ENCODE measurements around the gene ZBTB48. TPM values are rescaled to one million over a fixed set of nuclear protein-coding genes. Genes with fewer than 3 reads are reported as not detected.
"Not testable (repeated sequence)": the region's sequence is repeated elsewhere in the genome, so short reads cannot be mapped to it uniquely, and the experiment has no call there.

Gene ZBTB48
- polyA plus RNA-seq, 1 donor: 38.2 TPM

DNA sequence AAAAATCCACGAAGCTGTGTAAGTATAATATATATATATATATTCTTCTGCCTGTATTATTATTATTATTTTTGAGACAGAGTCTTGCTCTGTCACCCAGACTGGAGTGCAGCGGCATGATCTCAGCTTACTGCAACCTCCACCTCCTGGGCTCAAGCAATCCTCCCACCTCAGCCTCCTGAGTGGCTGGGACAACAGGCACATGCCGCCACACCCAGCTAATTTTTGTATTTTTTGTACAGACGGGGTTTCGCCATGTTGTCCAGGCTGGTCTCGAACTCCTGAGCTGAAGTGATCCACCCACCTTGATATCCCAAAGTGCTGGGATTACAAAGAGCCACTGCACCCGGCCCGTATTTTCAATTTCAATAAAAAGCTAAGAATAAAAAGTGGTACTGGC lies 20.2 kb downstream of the ZBTB48 start:
- H3K9me3 ChIP-seq (ENCODE audit: control insufficient read depth, low read depth, low read length); H3K27ac ChIP-seq (ENCODE audit: low read length); DNase-seq; H3K27me3 ChIP-seq (ENCODE audit: control insufficient read depth, insufficient read depth, low read length): not testable (repeated sequence)
- H3K4me3 ChIP-seq (ENCODE audit: low read length): peak overlapping the region; percentile 87
- 87% methylated on average over 3 of the region's 8 CpGs for WGBS (ENCODE audit: insufficient coverage, low lambda C conversion rate)
- peaks cover 25% of the 10 kb centered on the region for H3K4me1 ChIP-seq (ENCODE audit: control insufficient read depth, insufficient read depth, low read length)
- H3K36me3 ChIP-seq (ENCODE audit: control insufficient read depth, insufficient read depth, low read length): peaks cover 39% of the 10 kb centered on the region

DNA sequence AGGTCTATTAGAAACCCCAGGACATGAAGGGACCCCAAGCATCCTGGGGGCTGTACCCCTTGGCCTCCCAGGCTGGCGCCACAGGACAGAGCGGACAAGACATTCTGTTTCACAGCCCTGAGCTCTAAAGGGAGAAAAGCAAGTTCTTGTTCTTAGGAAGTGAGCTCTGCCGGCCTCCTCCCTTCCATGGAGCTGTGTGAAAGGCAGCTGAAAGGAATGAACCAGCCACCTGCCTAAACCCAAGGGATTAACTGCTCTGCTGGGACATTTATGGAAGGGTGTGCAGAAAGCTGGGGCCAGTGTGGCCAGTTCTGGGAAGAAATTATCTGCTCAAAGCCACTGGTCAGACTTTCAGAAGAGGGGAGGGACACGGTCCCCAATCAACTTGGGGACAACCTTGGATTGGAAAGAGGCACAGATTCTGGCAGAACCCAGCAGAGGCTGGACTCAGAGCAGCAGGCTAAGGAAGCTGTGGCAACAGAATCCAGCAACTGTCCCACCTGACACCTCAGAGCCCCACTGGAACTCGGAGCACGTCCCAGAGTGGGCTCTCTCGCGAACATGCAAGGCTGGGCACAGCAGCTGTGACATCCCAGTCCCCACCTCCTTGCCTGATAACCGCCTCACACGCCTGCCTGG lies 20.7 kb downstream of the ZBTB48 start:
- no peak for DNase-seq
- Histone ChIP-seq H3K9me3 (ENCODE audit: control insufficient read depth, low read depth, low read length) (no peaks in the 10 kb centered on the region), H3K27ac (ENCODE audit: low read length) (peak overlapping the region; percentile 62), H3K4me3 (ENCODE audit: low read length) (peak overlapping the region; percentile 87), H3K36me3 (ENCODE audit: control insufficient read depth, insufficient read depth, low read length) (peaks cover 35% of the 10 kb centered on the region), H3K4me1 (ENCODE audit: control insufficient read depth, insufficient read depth, low read length) (peaks cover 25% of the 10 kb centered on the region), H3K27me3 (ENCODE audit: control insufficient read depth, insufficient read depth, low read length) (no peaks in the 10 kb centered on the region)
- no CpG with 5 or more reads among the region's 10 CpGs for WGBS (ENCODE audit: insufficient coverage, low lambda C conversion rate)

DNA sequence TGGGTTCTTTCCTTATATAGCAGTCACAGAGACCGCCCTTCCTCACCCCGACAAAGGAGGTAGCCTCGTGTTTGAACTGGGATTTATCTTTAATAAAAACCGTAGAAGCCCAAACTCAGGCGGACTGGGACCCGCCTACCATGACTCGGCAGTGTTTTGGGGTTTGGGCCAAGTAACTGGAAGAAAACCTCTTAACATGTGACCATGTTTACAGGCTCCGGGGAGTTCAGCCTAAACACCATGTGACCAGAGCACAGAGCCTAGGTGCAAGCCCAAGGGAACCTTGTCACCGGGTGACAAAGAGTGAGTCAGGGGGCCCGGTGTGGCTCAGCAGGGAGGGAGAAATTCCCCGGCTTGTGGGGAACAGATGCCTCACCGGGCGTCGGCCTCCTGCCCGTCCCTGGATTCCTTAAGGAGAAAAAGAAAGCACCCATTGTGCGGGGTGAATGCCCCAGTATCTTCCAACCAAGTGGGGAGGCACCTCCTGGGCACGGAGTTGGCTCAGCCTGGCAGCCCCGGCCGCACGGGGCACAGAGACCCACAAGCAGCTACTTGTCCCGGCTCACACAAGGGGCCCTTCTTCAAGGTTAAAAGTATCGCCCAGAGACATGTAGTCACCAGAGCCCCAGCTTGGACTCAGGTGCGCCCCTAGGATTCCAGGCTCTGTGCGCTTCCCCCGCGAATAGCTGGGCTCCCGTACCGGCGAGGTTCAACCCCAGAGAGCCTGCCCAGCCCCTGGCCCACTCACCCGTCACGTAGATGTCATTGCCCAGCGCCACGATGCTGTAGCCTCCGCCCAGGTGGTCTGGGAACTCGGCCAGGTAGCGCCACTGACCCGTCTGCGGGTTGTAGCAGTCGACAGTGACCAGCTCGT lies 21.5 kb downstream of the ZBTB48 start:
- Histone ChIP-seq H3K4me1 (ENCODE audit: control insufficient read depth, insufficient read depth, low read length) (peaks cover 25% of the 10 kb centered on the region), H3K27ac (ENCODE audit: low read length) (peak overlapping the region; percentile 62), H3K27me3 (ENCODE audit: control insufficient read depth, insufficient read depth, low read length) (no peaks in the 10 kb centered on the region), H3K36me3 (ENCODE audit: control insufficient read depth, insufficient read depth, low read length) (peaks cover 27% of the 10 kb centered on the region), H3K4me3 (ENCODE audit: low read length) (peak overlapping the region; percentile 87), H3K9me3 (ENCODE audit: control insufficient read depth, low read depth, low read length) (no peaks in the 10 kb centered on the region)
- no CpG with 5 or more reads among the region's 40 CpGs for WGBS (ENCODE audit: insufficient coverage, low lambda C conversion rate)
- peak; percentile 76 to 85 for DNase-seq

DNA sequence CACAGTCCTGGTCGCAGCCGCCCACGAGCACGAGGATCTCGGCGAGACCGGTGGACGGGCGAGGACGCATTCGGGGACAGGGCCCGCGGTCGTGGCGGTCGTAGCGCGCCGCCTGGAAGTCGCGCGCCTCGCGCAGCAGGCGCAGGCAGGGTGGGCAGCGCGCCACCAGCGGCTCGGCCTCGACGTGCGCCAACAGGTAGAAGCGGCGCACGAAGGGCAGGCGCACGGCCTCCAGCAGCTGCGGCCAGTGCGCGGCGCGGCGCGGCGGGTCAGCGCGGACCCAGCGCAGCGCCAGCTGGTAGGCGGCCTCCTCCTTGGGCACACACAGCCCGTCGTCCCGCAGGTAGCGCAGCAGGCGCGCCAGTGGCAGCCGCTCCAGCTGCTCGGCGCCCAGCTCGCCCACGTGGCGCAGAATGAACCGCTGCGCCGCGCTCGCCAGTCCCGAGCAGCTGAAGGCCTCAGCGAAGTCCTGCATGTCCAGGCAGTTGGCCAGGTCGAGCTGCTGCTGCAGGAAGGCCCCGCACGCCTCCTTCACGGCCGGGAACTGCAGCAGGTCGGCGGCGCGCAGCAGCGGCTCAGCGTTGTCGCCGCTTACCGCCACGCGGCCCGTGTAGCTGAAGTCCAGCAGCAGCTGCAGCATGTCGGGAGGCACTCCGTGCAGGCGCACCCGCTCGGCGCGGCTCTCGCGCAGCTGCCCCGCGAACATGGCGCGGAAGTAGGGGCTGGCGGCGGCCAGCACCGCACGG lies 22.3 kb downstream of the ZBTB48 start:
- peaks cover 25% of the 10 kb centered on the region for H3K4me1 ChIP-seq (ENCODE audit: control insufficient read depth, insufficient read depth, low read length)
- WGBS (ENCODE audit: insufficient coverage, low lambda C conversion rate): no CpG with 5 or more reads among the region's 103 CpGs
- peak overlapping the region; percentile 64 for H3K27ac ChIP-seq (ENCODE audit: low read length)
- H3K4me3 ChIP-seq (ENCODE audit: low read length): peak overlapping the region; percentile 87
- peak in 1 of 2 donors; percentile 38 for DNase-seq
- no peaks in the 10 kb centered on the region for H3K9me3 ChIP-seq (ENCODE audit: control insufficient read depth, low read depth, low read length)
- no peaks in the 10 kb centered on the region for H3K27me3 ChIP-seq (ENCODE audit: control insufficient read depth, insufficient read depth, low read length)
- H3K36me3 ChIP-seq (ENCODE audit: control insufficient read depth, insufficient read depth, low read length): peaks cover 19% of the 10 kb centered on the region

DNA sequence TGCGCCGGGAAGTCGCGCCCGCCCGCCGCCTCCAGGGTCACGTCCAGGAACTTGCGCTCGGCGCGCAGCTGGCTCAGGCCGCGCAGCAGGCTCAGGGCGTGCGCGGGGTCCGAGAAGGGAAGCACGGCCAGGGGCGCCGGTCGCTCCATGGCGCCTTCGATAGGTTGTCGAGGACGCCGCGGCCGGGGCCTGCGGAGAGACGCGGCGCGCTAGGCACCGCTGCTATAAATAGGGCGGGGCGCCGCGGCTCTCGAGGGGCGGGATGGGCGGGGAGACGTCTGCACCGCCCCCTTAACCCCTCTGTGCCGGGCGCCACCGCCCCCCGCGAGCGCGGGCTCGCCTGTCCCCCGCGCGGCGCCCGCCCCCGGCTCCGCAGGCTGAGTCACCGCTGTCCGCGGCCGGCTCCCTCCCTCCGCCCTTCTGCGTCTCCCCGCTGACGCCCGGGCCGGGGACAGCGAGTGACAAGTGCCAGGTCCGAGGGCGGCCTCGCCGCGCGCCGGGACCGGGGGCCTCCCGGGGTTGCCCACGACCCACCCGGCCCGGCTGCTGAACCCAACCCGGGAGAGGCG lies 23.0 kb downstream of the ZBTB48 start, which contains the start of gene KLHL21:
KLHL21 (minus strand) TSS at position 201 of the 569 bp plus-strand sequence; CDS start at position 149, 52 bp downstream.
- DNase-seq: peak; percentile 87 to 94
- Histone ChIP-seq H3K4me3 (ENCODE audit: low read length) (peak within 1 kb of the TSS; percentile 87), H3K27me3 (ENCODE audit: control insufficient read depth, insufficient read depth, low read length) (no peaks in the 10 kb centered on the region), H3K27ac (ENCODE audit: low read length) (peak within 1 kb of the TSS; percentile 99), H3K4me1 (ENCODE audit: control insufficient read depth, insufficient read depth, low read length) (peaks cover 25% of the 10 kb centered on the region), H3K9me3 (ENCODE audit: control insufficient read depth, low read depth, low read length) (no peaks in the 10 kb centered on the region), H3K36me3 (ENCODE audit: control insufficient read depth, insufficient read depth, low read length) (peaks cover 12% of the 10 kb centered on the region)
- WGBS (ENCODE audit: insufficient coverage, low lambda C conversion rate): no CpG with 5 or more reads among the region's 84 CpGs

DNA sequence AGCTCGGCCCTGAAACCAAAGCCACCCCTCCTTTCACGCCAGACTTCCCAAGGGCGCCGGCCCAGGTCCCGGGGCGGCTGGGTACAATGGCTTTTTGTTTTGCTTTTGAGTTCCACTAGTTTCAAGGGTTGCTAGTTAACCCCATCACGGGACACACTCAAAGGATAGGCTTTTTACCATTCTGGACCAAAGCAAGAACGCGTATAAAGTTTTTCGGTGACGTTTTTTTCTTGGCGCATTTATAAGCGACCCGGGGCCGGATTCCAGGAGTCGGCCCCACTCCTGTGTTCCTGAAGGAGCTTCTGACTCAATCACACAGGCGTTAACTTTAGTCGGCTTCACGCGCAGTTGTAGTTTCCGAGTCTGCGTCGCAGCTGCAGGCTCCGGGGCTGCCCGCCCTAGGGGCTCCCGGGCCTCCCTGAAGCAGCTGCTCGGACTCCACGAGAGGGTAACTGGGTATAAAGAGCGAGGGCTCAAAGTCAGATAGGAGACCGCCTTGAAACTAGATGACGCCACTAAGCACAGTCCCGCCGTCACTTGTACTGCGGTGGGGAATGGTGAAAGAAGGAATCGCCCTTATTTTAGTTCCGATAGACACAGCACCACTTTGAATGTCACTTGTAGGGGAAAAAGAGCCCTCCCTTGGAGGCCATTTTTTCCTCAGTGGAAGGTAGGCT lies 23.6 kb downstream of the ZBTB48 start:
- H3K27me3 ChIP-seq (ENCODE audit: control insufficient read depth, insufficient read depth, low read length): no peaks in the 10 kb centered on the region
- H3K4me1 ChIP-seq (ENCODE audit: control insufficient read depth, insufficient read depth, low read length): peaks cover 25% of the 10 kb centered on the region
- H3K36me3 ChIP-seq (ENCODE audit: control insufficient read depth, insufficient read depth, low read length): peaks cover 9% of the 10 kb centered on the region
- peak overlapping the region; percentile 55 for H3K4me3 ChIP-seq (ENCODE audit: low read length)
- peak overlapping the region; percentile 99 for H3K27ac ChIP-seq (ENCODE audit: low read length)
- DNase-seq: peak; percentile 62 to 89
- H3K9me3 ChIP-seq (ENCODE audit: control insufficient read depth, low read depth, low read length): no peaks in the 10 kb centered on the region
- no CpG with 5 or more reads among the region's 36 CpGs for WGBS (ENCODE audit: insufficient coverage, low lambda C conversion rate)

DNA sequence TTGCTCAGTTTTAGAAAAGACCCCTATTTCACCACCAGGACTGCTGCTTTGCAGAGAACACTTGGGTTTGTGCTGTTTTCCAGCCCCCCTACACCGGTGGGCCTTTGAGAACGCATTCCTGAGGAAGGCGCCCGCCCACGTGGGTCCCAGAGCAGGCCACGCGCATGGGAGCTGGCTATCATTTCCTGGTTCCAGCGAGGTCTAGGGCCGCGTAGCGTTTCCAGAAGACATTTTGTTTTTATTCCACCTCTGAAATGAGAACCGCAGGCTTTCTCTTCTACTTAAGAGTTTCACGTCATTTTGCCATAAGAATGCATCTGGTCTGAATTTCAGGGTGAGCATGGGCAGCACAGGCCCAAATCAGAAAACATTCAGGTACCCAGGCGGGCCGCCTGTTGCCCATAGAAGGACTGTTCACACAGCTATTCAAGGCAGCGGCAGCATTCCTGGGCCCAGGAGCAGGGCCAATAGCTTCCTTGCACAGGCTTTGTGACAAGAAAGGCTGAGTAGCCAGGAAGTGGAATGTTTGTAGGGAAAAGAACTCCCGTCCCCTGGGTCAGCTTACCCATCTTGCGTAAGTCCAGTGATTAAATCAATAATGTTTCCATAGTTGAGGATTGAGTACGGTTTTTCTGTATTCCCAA lies 24.2 kb downstream of the ZBTB48 start:
- peaks cover 5% of the 10 kb centered on the region for H3K36me3 ChIP-seq (ENCODE audit: control insufficient read depth, insufficient read depth, low read length)
- H3K9me3 ChIP-seq (ENCODE audit: control insufficient read depth, low read depth, low read length): no peaks in the 10 kb centered on the region
- H3K27ac ChIP-seq (ENCODE audit: low read length): peak overlapping the region; percentile 99
- WGBS (ENCODE audit: insufficient coverage, low lambda C conversion rate): 60% methylated on average over 1 of the region's 19 CpGs
- H3K4me3 ChIP-seq (ENCODE audit: low read length): peak overlapping the region; percentile 55
- DNase-seq: peak; percentile 35 to 48
- H3K4me1 ChIP-seq (ENCODE audit: control insufficient read depth, insufficient read depth, low read length): peaks cover 24% of the 10 kb centered on the region
- H3K27me3 ChIP-seq (ENCODE audit: control insufficient read depth, insufficient read depth, low read length): no peaks in the 10 kb centered on the region

DNA sequence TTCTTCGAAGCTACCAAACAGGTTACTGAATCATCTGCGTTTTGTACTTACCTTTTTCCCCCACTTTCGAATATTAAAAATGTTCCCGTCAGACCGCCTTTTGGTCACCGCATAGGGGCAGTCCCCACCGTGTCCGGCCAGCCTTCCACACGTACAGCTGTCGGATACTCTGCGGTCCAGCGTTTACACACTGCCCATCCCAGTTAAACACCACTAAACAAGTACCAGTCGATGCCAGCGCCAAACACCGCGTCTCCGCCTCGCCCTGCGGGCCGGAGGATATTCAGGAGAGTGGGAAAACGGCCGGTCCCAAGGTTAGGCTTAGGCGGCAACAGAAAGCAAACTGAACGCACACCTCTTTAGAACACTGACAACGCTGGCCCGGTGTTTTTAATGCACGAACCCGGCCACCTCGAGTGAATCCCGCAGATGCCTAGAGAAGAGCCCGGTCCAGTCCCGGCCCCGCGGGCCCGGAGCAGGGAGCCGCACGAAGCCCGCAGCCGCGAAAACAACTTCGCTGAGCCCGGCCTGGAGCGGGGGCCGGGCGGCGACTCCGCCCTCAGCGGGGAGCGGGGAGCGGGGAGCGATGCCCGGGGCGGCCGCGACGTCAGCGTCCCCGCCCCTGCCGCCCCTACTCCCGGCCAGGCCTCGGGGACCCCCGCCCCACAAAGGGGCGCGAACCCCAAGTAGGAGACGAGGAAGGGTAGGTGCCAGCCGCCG lies 33.0 kb downstream of the ZBTB48 start:
- Histone ChIP-seq H3K27me3 (ENCODE audit: control insufficient read depth, insufficient read depth, low read length) (no peaks in the 10 kb centered on the region), H3K9me3 (ENCODE audit: control insufficient read depth, low read depth, low read length) (no peaks in the 10 kb centered on the region), H3K27ac (ENCODE audit: low read length) (peak overlapping the region; percentile 94), H3K4me1 (ENCODE audit: control insufficient read depth, insufficient read depth, low read length) (peaks cover 3% of the 10 kb centered on the region), H3K36me3 (ENCODE audit: control insufficient read depth, insufficient read depth, low read length) (peaks cover 8% of the 10 kb centered on the region), H3K4me3 (ENCODE audit: low read length) (peak overlapping the region; percentile 89)
- WGBS (ENCODE audit: insufficient coverage, low lambda C conversion rate): 5% methylated on average over 3 of the region's 67 CpGs
- DNase-seq: peak in 1 of 2 donors; percentile 71
